Measurements from ENCODE around the gene MKLN1.

GRCh38 chr7:131529617-131530016 lies 201.9 kb downstream of the MKLN1 start:
- TF ChIP-seq CTCF (IDR thresholded peaks at IDR 0.05) (no peak), POLR2A (IDR thresholded peaks at IDR 0.05) (no peak)

All from esophagus squamous epithelium (tissue), 4 donors.